ENCODE results near the gene ADSL. TPM values are rescaled to one million over a fixed set of nuclear protein-coding genes. Genes with fewer than 3 reads are reported as not detected.

Gene ADSL
- total RNA-seq, 4 donors from 2014 or later: 54.6 to 79.1 (median 75.9) TPM

- TF ChIP-seq, protein P1, sequence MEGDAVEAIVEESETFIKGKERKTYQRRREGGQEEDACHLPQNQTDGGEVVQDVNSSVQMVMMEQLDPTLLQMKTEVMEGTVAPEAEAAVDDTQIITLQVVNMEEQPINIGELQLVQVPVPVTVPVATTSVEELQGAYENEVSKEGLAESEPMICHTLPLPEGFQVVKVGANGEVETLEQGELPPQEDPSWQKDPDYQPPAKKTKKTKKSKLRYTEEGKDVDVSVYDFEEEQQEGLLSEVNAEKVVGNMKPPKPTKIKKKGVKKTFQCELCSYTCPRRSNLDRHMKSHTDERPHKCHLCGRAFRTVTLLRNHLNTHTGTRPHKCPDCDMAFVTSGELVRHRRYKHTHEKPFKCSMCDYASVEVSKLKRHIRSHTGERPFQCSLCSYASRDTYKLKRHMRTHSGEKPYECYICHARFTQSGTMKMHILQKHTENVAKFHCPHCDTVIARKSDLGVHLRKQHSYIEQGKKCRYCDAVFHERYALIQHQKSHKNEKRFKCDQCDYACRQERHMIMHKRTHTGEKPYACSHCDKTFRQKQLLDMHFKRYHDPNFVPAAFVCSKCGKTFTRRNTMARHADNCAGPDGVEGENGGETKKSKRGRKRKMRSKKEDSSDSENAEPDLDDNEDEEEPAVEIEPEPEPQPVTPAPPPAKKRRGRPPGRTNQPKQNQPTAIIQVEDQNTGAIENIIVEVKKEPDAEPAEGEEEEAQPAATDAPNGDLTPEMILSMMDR (IDR thresholded peaks at IDR 0.05; ENCODE audit: low read depth): no peak
Measured at GRCh38 chr22:40408718-40409612, 62.7 kb downstream of the ADSL start.

GRCh38 chr22:40409613-40410113 lies 63.4 kb downstream of the ADSL start:
- TF ChIP-seq, protein P1 (IDR thresholded peaks at IDR 0.05; ENCODE audit: low read depth): no peak

GRCh38 chr22:40410272-40410671 lies 64.0 kb downstream of the ADSL start:
- TF ChIP-seq, protein P1 (IDR thresholded peaks at IDR 0.05; ENCODE audit: low read depth): no peak

GRCh38 chr22:40410731-40411505 lies 64.6 kb downstream of the ADSL start:
- TF ChIP-seq, protein P1 (IDR thresholded peaks at IDR 0.05; ENCODE audit: low read depth): no peak

DNA sequence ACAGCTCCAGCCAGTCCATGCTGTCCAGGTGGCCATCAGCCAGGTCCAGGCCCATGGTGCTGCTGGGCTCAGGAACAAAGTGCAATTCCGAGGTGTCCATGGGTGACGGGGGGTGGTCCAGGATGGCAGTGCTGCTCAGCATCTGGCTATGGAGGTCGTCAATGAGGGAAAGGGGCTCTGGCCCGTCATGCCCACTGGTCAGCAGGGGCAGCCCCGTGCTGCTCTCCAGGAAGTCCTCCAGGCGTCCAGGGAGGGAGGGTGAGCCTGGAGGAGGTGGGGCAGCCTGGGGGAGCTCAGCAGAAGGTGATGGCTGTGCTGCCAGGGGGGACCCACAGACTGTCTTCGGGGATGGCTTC lies 65.2 kb downstream of the ADSL start:
- TF ChIP-seq, protein P1 (IDR thresholded peaks at IDR 0.05; ENCODE audit: low read depth): no peak

DNA sequence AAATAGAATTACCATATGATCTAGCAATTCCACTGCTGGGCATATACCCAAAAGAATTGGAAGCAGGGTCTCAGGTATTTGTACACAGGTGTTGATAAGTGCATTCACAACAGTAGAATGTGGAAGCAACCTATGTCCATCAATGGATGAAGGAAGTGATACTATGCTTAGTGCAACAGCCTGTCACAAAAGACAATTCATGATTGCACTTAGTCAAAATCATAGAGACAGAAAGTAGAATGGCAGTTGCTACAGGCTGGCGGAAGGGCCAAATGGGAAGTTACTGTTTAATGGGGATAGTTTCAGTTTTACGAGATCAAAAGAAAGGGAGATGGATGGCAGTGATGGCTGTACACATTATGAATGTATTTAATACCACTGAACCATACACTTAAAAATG lies 66.1 kb downstream of the ADSL start:
- TF ChIP-seq, protein P1 (IDR thresholded peaks at IDR 0.05; ENCODE audit: low read depth): no peak

DNA sequence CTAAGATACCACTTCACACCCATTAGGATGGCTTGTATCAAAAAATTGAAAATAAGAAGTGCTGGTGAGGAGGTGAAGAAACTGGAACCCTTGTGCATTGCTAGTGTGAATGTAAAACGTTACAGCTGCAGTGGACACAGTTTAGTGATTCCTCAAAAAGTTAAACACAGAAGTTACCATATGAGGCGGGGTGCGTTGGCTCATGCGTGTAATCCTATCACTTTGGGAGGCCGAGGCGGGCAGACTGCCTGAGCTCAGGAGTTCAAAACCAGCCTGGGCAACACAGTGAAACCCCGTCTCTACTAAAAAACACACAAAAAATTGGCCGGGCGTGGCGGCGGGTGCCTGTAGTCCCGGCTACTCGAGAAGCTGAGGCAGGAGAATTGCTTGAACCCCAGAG lies 67.6 kb downstream of the ADSL start:
- TF ChIP-seq, protein P1 (IDR thresholded peaks at IDR 0.05; ENCODE audit: low read depth): no peak
